Suprapubic skin (tissue), 4 donors: ENCODE data around the gene SLC17A1. TPM values are rescaled to one million over a fixed set of nuclear protein-coding genes. Genes with fewer than 3 reads are reported as not detected.

Source experiments
- DNase-seq, 2 donors: peaks; one replicate each; pipeline ENCODE4 v3.0.0-alpha.2; 2019; ENCODE audit warnings: low spot score in 2 of 2
- H3K27ac ChIP-seq: fragments of 200-600 bp; sonication (generic); one replicate; pipeline ENCODE4 v1.5.1; 2019
- H3K27me3 ChIP-seq: fragments of 200-600 bp; sonication (generic); one replicate; pipeline ENCODE4 v1.5.1; 2019
- H3K36me3 ChIP-seq: fragments of 200-600 bp; sonication (generic); one replicate; pipeline ENCODE4 v1.5.1; 2019
- H3K4me1 ChIP-seq: fragments of 200-600 bp; sonication (generic); one replicate; pipeline ENCODE4 v1.5.1; 2019
- H3K4me3 ChIP-seq: fragments of 200-600 bp; sonication (generic); one replicate; pipeline ENCODE4 v1.5.1; 2019; ENCODE audit warnings: mild to moderate bottlenecking
- H3K9me3 ChIP-seq: fragments of 200-600 bp; sonication (generic); one replicate; pipeline ENCODE4 v1.5.1; 2019
- CTCF ChIP-seq, 2 donors: fragments of 200-600 bp in 1 of 2; fragments of 450-650 bp in 1 of 2; sonication (generic) in 1 of 2; IDR thresholded peaks; one replicate each; pipeline ENCODE4 v1.5.1; 2016 to 2019; ENCODE audit warnings: antibody characterized with exemption in 2 of 2, mild to moderate bottlenecking in 1 of 2, moderate library complexity in 1 of 2
- EP300 ChIP-seq: sonication (generic); formaldehyde crosslinking; IDR thresholded peaks from one replicate; pipeline ENCODE4 v1.6.1; 2017; ENCODE audit warnings: antibody characterized with exemption
- POLR2A ChIP-seq, 2 donors: fragments of 450-650 bp; IDR thresholded peaks; one replicate each; pipeline ENCODE4 v1.6.1; 2017; ENCODE audit warnings: antibody characterized with exemption in 2 of 2, mild to moderate bottlenecking in 2 of 2, moderate library complexity in 2 of 2
- POLR2AphosphoS5 ChIP-seq, 3 donors: sonication (generic); formaldehyde crosslinking; IDR thresholded peaks; one replicate each; pipeline ENCODE4 v1.6.1; 2017; ENCODE audit warnings: antibody characterized with exemption in 3 of 3
- WGBS: methylation state at CpG from one replicate; pipeline ENCODE4 v1.1.5; 2018; 5-methylcytosine and 5-hydroxymethylcytosine counted together
- total RNA-seq, 4 donors: library from RNA; depleted of rRNA; stranded (reverse); fragments of >200 nt; gene quantifications; one replicate each; pipeline ENCODE4 v1.1.0, GENCODE V29; 2016

SLC17A1 gene
- total RNA-seq, 4 donors from 2014 or later = not detected

GRCh38 chr6:25833136-25833535 is 1.3 kb upstream of the SLC17A1 start:
- Histone ChIP-seq H3K4me3 (no peak overlapping the region), H3K27ac (no peak overlapping the region), H3K4me1 (no peaks in the 10 kb centered on the region), H3K27me3 (peaks cover 4% of the 10 kb centered on the region), H3K9me3 (no peaks in the 10 kb centered on the region), H3K36me3 (no peaks in the 10 kb centered on the region)
- DNase-seq = no peak
- TF ChIP-seq POLR2AphosphoS5 (IDR thresholded peaks at IDR 0.05) (no peak), EP300 (no peak), CTCF (IDR thresholded peaks at IDR 0.05) (no peak), POLR2A (IDR thresholded peaks at IDR 0.05) (no peak)

DNA sequence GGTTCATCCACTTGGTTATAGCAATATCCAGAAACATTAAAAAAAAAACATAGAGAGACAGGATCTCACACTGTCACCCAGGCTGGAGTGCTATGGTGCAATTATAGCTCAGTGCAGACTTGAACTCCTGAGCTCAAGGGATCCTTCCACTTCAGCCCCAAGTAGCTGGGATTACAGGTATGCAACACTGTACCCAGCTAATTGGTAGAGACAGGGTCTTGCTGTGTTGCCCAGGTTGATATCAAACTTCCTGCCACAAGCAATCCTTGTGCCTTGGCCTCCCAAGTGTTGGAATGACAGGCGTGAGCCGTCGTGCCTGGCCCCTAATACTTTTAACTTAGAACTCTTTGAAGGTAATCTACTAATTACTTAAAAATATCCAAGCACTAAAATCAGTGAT is 818 bp upstream of the SLC17A1 start:
- no peaks in the 10 kb centered on the region for H3K9me3 ChIP-seq
- H3K4me1 ChIP-seq = no peaks in the 10 kb centered on the region
- no peak overlapping the region for H3K27ac ChIP-seq
- H3K4me3 ChIP-seq = no peak overlapping the region
- no peaks in the 10 kb centered on the region for H3K36me3 ChIP-seq
- WGBS = 80% methylated on average over 3 of the region's 3 CpGs
- peaks cover 4% of the 10 kb centered on the region for H3K27me3 ChIP-seq
- no peak for DNase-seq
- TF ChIP-seq POLR2A (IDR thresholded peaks at IDR 0.05) = no peak
- no peak for TF ChIP-seq CTCF (IDR thresholded peaks at IDR 0.05)
- TF ChIP-seq POLR2AphosphoS5 (IDR thresholded peaks at IDR 0.05) = no peak
- TF ChIP-seq EP300 = no peak

DNA sequence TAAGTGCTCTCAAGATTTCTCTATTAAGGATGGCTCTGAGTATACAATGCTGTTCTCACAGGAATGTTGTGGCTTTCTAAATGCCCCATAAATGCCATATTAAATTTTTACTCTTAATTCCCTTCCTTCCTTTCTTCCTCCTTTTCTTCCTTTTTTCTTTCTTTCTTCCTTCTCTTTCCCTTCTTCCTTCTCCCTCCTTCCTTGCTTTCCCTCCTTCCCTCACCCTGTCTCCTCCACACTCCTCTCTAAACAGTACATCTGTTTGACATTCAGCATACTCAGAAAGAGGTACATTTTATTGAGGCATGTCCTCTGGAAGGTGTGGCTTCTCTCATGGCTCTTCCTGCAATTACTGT is 433 bp upstream of the SLC17A1 start:
- H3K27me3 ChIP-seq = peaks cover 4% of the 10 kb centered on the region
- no peak overlapping the region for H3K4me3 ChIP-seq
- H3K4me1 ChIP-seq = no peaks in the 10 kb centered on the region
- no peaks in the 10 kb centered on the region for H3K36me3 ChIP-seq
- TF ChIP-seq POLR2A (IDR thresholded peaks at IDR 0.05) = no peak
- no peak for TF ChIP-seq POLR2AphosphoS5 (IDR thresholded peaks at IDR 0.05)
- TF ChIP-seq EP300 = no peak
- TF ChIP-seq CTCF (IDR thresholded peaks at IDR 0.05) = no peak
- no peak overlapping the region for H3K27ac ChIP-seq
- no peaks in the 10 kb centered on the region for H3K9me3 ChIP-seq
- DNase-seq = no peak

GRCh38 chr6:25830458-25830857 is 1.4 kb downstream of the SLC17A1 start:
- H3K9me3 ChIP-seq = no peaks in the 10 kb centered on the region
- no peak overlapping the region for H3K27ac ChIP-seq

DNA sequence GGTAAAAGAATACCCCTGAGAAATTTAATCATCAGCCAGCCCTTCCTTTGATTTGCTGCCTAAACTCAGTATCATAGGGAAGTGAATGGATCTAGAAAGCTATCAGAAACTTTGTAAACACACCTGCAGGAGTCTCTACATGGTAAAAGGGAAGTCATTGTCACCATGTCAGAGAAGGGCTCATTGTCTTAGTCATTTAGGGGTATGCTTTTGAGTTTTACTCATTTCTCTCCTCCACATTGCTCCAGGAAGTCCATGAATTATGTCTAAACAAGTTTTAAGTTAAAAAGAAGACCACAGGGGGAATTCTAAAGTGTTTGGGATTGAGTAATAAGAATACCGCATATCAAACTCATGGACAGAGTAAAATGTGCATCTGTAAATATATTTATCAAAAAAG is 2.5 kb downstream of the SLC17A1 start:
- Histone ChIP-seq H3K9me3 (no peaks in the 10 kb centered on the region), H3K4me3 (no peak overlapping the region), H3K36me3 (no peaks in the 10 kb centered on the region), H3K27me3 (peaks cover 4% of the 10 kb centered on the region), H3K27ac (no peak overlapping the region), H3K4me1 (no peaks in the 10 kb centered on the region)
- TF ChIP-seq EP300 (no peak), POLR2AphosphoS5 (IDR thresholded peaks at IDR 0.05) (no peak), POLR2A (IDR thresholded peaks at IDR 0.05) (no peak), CTCF (IDR thresholded peaks at IDR 0.05) (no peak)
- DNase-seq = no peak
- 94% methylated on average over 1 of the region's 1 CpG for WGBS

More at GRCh38 chr6:25830458-25830857, 1.4 kb downstream of the SLC17A1 start:
- Histone ChIP-seq H3K36me3 (no peaks in the 10 kb centered on the region), H3K4me1 (no peaks in the 10 kb centered on the region), H3K4me3 (no peak overlapping the region), H3K27me3 (peaks cover 4% of the 10 kb centered on the region)
- WGBS = 72% methylated on average over 4 of the region's 4 CpGs
- no peak for TF ChIP-seq CTCF (IDR thresholded peaks at IDR 0.05)
- no peak for TF ChIP-seq POLR2AphosphoS5 (IDR thresholded peaks at IDR 0.05)
- TF ChIP-seq POLR2A (IDR thresholded peaks at IDR 0.05) = no peak
- no peak for TF ChIP-seq EP300
- no peak for DNase-seq
